Body of pancreas (tissue), 4 donors: ENCODE measurements around the gene PDE8B.

Experiments
- POLR2A ChIP-seq, 3 donors: fragments of 450-650 bp; IDR thresholded peaks; one replicate each; pipeline ENCODE4 v1.6.1; 2016; ENCODE audit warnings: antibody characterized with exemption in 3 of 3, mild to moderate bottlenecking in 2 of 3
- TF ChIP-seq, protein P1 (sequence below), 7 experiments: fragments of 450-650 bp in 4 of 7; fragments of 200-600 bp in 3 of 7; sonication (generic) in 3 of 7; IDR thresholded peaks; one replicate each; pipeline ENCODE4 v1.5.1; 2016 to 2019; ENCODE audit warnings: antibody characterized with exemption in 7 of 7

DNA sequence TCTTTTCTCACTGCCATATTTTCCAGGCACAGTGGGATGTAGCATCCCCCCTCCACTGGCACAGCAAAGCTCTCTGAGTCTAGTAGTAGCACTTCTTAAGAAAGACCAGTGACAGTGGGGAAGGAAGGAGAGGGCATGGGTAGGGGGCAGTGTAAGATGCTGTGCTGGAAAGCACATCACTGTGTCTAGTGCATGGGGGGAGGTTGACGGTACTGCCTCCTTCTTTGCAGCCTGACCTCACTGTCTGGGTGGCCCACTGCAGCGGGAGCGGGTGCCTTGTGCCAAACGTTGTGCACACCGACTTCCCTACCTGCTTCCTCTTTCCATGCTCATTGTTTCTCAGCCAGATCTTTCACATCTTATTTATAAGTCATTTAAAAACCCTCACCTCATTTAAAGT is 91.8 kb downstream of the PDE8B start:
- TF ChIP-seq, protein P1, sequence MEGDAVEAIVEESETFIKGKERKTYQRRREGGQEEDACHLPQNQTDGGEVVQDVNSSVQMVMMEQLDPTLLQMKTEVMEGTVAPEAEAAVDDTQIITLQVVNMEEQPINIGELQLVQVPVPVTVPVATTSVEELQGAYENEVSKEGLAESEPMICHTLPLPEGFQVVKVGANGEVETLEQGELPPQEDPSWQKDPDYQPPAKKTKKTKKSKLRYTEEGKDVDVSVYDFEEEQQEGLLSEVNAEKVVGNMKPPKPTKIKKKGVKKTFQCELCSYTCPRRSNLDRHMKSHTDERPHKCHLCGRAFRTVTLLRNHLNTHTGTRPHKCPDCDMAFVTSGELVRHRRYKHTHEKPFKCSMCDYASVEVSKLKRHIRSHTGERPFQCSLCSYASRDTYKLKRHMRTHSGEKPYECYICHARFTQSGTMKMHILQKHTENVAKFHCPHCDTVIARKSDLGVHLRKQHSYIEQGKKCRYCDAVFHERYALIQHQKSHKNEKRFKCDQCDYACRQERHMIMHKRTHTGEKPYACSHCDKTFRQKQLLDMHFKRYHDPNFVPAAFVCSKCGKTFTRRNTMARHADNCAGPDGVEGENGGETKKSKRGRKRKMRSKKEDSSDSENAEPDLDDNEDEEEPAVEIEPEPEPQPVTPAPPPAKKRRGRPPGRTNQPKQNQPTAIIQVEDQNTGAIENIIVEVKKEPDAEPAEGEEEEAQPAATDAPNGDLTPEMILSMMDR (IDR thresholded peaks at IDR 0.05): no peak
- TF ChIP-seq POLR2A (IDR thresholded peaks at IDR 0.05): no peak
